Activated gamma-delta T cell treated with Interleukin-2 at 50 U/mL for 16 hours (primary cell): ENCODE measurements around the gene OR52K1.
"Not testable (repeated sequence)": the region's sequence is repeated elsewhere in the genome, so short reads cannot be mapped to it uniquely, and the experiment has no call there.

Experiments
- DNase-seq: peaks from one replicate; pipeline ENCODE4 v3.0.0-alpha.2; 2020

OR52K1 gene

GRCh38 chr11:4482445-4482844 lies at the start of gene OR52K1:
Gene OR52K1, plus strand, starts transcription at chr11:4482646. Its CDS starts 6,255 bp downstream, at chr11:4488901.
- no peak for DNase-seq

DNA sequence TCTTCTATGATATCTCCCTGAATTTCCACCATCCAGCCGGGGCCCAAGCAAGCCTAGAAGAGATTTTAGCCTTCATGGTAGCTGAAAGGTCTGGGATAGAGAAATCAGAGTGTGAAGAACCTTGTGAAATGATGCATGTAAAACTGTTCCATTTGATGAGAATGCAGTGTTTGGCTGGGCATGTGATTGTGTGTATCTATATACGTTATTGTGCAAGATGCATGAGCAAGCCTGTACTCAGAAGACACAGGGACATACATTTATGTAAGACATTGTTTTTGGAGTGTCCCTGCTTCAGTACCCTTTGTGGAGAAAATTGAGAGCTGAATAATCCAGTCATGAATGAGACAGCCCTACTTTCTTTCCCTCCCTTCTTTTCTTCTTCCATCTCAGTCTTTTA lies 48.6 kb upstream of the OR52K1 start:
- no peak for DNase-seq

GRCh38 chr11:4436411-4436810 lies 46.0 kb upstream of the OR52K1 start:
- no peak for DNase-seq

DNA sequence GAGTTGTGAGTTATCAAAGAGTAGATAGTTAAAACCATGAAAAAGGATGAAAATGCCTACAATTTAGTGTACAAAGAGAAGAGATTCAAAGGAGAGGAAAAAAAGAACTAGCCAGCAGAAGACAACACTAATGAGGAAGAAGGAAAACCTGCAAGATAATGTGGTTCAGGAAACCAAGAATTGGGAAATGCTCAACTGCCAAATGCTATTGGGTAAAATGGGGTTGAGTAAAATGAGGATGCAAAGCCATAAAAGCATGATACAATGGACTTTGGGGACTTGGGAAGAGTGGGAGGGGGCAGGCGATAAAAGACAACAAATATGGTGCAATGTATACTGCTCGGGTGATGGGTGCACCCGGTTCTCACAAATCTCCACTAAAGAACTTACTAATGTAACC lies 40.9 kb upstream of the OR52K1 start:
- DNase-seq, result no peak

DNA sequence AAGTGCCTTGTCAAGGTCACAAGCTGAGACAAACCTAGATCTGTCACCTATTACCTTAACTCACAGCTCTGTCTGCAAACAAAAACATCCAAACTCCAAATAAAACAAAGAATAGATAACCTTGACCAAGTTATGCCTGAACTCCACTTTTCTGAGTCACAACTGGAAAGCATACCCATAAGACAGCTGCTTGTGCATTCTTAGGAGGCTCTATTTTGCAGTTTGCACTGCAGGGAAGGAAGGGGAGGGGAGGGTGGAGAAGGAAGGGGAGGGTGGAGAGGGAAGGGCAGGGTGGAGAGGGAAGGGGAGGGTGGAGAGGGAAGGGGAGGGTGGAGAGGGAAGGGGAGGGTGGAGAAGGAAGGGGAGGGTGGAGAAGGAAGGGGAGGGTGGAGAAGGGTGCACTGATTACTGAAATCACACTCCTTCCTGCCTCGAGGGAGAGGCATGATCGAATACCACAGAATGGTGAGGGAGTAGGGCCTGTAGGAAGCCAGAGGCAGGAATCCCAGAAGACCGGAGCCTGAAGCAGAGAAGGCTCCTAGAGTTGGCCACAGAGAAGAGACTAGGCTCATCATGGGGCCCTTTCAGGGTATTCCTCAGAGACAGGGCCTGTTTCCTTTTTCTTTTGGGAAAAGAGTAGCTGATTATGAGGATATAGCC lies 39.1 kb upstream of the OR52K1 start:
- no peak for DNase-seq

- no peak for DNase-seq
Measured at GRCh38 chr11:4448995-4449394, 33.5 kb upstream of the OR52K1 start, which contains the start of gene OR52K2. Gene OR52K2, plus strand, starts transcription at chr11:4449295. Its CDS starts 45 bp downstream, at chr11:4449340.

GRCh38 chr11:4453118-4453517 lies 29.3 kb upstream of the OR52K1 start:
- no peak for DNase-seq

DNA sequence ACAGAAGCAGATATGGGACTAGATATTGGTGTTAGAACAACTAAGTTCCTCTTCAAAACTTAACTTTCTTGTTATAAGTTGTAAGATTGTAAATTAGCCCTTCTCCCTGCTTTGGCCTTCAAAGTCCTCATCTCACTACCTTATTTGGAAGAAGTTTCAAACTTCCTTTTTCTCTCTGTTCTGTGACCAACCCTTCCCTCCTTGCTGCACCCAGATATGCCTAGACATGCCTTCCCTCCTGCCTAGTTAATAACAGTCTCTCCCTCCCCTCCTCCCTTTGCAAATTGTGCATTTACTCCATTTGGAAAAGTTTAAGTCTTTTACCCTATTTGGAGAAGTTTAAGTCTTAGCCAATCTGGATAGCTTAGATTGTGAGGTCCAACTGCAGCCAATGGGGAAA lies 28.4 kb upstream of the OR52K1 start:
- no peak for DNase-seq

DNA sequence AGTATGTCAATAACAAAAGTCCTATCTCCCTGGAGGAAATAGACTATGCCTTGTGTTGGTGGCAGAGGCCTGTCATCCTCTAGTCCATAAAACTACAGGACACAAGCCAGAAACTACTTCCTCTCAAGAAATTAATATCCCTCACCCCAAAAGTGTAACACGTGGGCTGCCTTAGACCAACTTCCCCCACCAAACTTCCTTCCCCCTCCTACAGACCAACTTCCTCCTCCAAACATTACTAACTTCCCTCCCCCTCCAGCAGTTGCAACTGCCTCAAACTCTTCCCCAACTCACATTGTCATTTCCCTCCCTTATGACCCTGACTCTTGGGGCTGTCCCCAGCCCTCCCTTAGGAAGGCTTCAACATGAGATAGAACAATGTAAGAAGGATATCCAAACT lies 27.0 kb upstream of the OR52K1 start:
- DNase-seq, result no peak

DNA sequence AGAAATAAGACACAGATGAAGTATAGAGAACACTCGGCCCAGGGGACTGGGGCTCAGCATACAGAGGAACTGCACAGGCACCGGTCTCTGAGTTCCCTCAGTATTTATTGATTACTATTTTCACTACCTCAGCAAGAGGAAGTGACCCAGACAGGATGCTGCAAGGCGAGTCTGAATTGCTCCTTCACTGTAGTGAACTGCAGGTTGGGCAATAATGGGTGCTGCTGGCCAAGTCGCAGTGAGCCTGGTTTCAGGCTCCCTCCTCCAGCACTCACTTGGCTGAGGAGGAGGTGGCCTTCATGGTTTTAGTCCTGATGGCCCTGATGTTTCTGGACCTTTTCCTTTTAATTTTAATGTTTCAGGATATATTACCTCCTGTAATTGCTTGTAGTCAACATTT lies 22.9 kb upstream of the OR52K1 start:
- no peak for DNase-seq

DNA sequence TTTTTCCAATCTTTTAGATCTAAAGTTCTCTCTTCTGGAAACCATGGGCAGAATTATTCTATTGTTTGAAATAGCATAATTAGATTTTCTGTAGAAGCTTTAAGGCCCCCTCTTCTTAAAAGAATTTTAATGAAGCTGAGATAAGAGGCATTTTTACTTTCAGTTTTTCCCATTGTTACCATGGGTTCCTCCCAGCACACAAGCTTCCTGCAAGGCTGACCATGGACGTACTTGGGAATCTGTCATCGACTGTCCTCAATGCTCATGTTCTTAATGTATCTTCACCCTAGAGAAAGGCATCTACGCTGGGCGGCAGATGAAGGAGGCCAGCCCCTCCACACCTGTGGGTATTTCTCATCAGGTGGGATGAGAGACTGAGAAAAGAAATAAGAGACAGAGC lies 22.3 kb upstream of the OR52K1 start:
- DNase-seq, result no peak

GRCh38 chr11:4464216-4465159 lies 18.0 kb upstream of the OR52K1 start:
- no peak for DNase-seq

DNA sequence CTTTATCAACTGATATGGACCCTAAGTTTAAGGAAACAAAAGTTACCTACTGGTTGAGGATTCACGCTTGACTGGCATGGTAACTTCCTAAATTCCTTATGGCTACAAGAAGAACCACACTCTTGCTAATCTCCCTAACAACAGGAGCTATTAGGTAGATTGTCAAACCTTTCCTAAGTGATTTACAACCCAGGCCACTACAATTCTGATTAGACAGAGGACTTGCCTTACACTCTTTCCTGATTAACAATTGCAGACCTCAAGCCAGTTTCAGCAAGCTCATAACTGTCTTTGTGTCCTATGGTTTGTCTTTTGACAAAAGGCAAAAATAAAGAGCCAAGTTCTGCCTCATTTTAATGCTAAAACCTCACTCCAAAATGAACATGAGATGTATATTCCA lies 17.0 kb upstream of the OR52K1 start:
- no peak for DNase-seq

DNA sequence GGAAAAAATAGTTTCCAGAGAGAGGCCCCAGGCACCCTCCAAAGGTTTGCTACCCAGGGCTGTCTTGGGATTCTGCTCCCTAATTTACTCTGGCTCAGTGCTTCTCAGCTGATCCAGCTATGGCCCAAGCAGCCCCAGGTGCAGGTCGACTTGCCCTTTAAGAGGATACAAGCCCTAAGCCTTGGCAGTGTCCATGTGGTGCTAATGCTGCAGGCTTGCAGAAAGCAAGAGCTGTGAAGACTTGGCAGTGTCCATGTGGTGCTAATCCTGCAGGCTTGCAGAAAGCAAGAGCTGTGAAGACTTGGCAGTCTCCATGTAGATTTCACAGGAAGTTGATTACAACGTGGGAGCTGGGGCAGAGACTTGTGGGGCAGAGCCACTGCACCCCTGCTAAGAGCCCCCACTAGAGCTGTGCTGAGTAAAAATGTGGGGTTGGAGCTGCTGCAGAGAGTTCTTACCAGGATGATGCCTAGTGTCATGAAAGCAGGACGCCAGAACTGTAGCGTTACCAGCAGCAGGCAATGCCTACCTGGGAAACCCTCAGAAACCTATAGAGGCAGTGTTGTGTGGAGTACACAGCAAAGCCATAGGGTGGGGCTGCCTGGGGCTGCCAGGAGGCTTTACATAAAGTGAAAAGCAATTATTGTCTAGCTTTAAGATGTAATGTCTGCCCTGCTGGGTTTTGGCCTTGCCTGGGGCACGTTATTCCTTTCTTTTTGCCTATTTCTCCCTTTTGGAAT lies 16.1 kb upstream of the OR52K1 start:
- DNase-seq, result no peak

DNA sequence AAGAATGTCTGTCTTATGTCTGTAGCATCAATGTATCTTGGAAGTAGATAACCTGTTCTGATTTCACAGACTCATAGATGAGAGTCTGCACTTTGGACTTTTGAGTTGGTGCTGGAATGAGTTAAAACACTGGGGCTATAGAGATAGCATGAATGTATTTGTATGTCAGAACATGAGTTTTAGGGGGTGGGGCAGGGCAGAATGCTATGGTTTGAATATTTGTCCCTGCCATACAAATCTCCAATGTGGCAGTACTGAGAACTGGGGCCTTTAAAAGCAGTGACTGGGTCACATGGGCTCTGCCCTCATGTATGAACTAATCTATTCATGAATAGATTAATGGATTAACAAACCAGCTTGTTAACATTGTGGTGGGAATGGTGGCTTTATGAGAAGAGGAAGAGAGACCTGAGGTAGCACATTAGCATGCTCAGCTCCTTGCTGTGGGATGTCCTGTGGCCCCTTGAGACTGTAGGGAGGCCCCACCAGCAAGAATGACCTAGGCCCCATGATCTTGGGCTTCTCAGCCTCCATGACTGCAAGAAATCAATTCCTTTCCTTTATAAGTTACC lies 15.5 kb upstream of the OR52K1 start:
- no peak for DNase-seq

DNA sequence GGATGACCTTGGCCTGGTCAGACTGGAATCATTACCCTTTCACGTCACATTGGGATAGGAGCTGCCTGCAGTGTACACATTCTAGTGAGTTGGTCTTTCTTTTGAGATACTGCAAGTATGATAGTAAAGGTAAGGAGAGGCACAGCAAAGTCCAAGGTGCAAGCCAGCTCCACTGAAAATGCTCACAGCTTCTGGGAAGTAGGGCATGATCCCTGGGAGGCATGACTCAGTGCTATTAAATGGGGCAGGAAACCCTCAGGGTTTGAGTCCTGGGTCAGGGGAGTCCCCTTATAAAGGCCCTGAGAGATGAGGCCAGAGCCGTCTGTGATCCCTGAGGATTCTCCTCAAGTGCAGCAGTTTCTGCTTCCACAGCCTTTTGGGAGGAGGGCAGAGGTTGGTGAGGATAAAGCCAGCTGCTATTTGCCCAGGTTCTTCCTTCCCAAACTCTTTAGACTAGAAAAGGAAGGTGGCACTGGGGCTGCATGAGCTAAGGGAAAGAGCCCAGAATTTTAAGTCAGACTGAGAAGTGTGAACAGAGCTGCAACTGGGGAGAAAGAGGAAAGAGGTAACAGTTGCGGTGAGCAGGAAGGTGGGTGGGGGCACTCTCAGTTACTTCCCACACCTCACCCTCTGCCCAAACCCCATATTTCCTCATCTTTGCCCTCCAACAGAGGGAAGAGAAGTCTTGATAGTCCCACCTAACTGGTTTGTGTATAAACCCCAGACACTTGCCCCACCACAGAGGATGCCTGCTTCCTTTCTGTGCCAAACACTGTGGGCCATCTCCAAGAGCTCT lies 14.4 kb upstream of the OR52K1 start:
- no peak for DNase-seq

GRCh38 chr11:4479644-4480043 lies 2.8 kb upstream of the OR52K1 start:
- no peak for DNase-seq

DNA sequence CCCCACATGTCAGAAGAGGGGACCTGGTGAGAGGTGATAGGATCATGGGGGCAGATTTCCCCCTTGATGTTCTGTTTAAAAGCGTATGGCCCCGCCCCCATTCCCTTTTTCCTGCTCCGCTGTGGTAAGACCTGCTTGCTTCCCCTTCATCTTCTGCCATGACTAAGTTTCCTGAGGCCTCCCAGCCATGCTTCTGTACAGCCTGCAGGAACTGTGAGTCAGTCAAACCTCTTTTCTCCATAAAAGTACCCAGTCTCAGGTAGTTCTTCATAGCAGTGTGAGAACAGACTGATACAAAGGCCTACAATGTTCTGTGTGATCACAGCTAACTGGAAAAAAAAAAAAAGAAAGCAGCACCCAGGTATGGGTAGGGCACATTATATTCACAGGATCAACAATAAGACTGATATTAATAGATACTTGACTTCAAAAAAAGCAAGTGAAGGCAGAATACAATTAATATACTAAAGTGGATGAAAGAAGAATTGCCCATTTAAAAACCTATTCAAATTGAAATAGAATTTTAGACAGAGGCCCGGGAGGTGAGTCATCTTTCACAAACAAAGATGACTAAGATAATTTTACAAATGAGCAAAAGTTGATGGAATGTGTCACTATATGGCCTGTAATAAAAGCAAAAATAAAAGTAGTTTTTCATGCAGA lies 1.7 kb upstream of the OR52K1 start:
- DNase-seq, result no peak

DNA sequence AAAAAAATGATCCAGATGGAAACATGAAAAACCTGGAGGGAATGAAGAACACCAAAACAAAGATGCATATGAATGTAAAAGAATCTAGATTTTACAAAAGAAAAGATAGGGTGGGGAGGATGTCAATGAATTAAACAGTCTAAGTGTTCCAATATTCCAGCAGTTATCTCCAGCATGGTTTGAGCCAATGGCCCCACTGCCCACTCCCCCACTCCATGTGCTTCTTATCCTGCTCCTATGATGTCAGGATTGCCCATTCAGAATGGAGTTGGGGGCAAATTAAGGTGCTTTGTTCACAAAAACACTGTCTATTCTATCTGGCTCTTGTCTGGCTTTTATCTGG lies 1.2 kb upstream of the OR52K1 start:
- no peak for DNase-seq

DNA sequence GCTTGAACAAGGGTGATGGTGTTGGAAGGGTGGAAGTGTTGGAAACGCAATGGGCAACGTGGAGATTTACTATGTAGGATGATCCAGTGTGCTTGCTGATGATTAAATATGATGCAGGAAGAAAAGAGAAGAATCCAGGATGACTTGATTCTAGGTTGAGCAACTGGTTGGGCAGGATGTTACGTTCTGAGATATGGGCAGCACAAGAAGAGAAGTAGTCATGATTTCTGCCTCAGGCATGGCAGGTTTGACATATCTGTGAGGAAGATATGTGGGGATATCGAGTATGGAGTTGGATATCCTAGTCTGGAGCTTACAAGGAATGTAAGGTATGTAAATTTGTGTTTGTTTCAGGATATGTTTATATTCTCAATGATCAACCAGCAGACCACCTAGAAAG lies 1.9 kb downstream of the OR52K1 start:
- DNase-seq, result no peak

DNA sequence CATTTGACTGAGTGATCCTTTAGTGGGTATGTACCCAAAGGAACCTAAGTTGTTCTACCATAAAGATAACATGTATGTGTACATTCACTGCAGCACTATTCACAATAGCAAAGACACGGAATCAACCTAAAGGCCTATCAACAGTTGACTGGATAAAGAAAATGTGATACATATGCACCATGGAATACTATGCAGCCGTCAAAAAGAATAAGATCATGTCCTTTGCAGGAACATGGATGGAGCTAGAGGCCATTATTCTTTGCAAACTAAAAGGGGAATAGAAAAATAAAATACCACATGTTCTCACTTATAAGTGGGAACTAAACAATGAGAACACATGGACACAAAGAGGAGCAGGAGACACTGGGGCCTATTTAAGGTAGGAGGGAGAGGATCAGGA lies 9.0 kb downstream of the OR52K1 start:
- not testable (repeated sequence) for DNase-seq
